CD4-positive, alpha-beta T cell (primary cell): ENCODE data around the gene EPB41L4A. TPM values are rescaled to one million over a fixed set of nuclear protein-coding genes. Genes with fewer than 3 reads are reported as not detected.

ENCODE experiments used
- ATAC-seq: fragments of 200-7000 bp; cut with Tn5 transposase; one replicate; pipeline ENCODE4 v1.10.0; 2022; ENCODE audit warnings: mild to moderate bottlenecking; ENCODE audit not compliant: poor library complexity
- CTCF ChIA-PET: fragments of 350-600 bp; sonication (Branson Sonifier 250); formaldehyde crosslinking; loops from one replicate; lab custom pipeline; 2021; ENCODE audit warnings: antibody characterized with exemption, inconsistent platforms; lab: Charles Lee
- POLR2A ChIA-PET: fragments of 350-600 bp; sonication (Branson Sonifier 250); formaldehyde crosslinking; loops from one replicate; lab custom pipeline; 2021; ENCODE audit warnings: antibody characterized with exemption, inconsistent platforms; lab: Charles Lee
- DNase-seq, 14 experiments: peaks; one replicate each; pipeline ENCODE4 v3.0.0-alpha.2; 2013 to 2020; ENCODE audit warnings: mixed read lengths in 2 of 14
- H3K27ac ChIP-seq, 2 donors: one replicate each; pipeline versions ENCODE4 v1.5.1 to v1.7.0; 2013; ENCODE audit warnings: low read length in 2 of 2, low read depth in 1 of 2, mild to moderate bottlenecking in 1 of 2
- H3K27me3 ChIP-seq, 2 experiments: 1 replicate in 1 of 2; 2 replicates in 1 of 2; pipeline versions ENCODE4 v1.6.1 to v1.7.0; 2013; ENCODE audit warnings: low read length in 2 of 2, control low read depth in 1 of 2, mild to moderate bottlenecking in 1 of 2, moderate library complexity in 1 of 2; ENCODE audit not compliant: insufficient read depth in 2 of 2, control insufficient read depth in 1 of 2
- H3K36me3 ChIP-seq: one replicate; pipeline ENCODE4 v1.6.1; 2013; ENCODE audit warnings: low read length, control low read depth; ENCODE audit not compliant: insufficient read depth
- H3K4me1 ChIP-seq: one replicate; pipeline ENCODE4 v1.6.1; 2013; ENCODE audit warnings: low read length, control low read depth; ENCODE audit not compliant: insufficient read depth
- H3K4me3 ChIP-seq: one replicate; pipeline ENCODE4 v1.5.1; 2013; ENCODE audit warnings: mild to moderate bottlenecking, low read length, moderate library complexity
- H3K9me3 ChIP-seq, 2 experiments: 1 replicate in 1 of 2; 2 replicates in 1 of 2; pipeline versions ENCODE4 v1.6.1 to v1.7.0; 2013; ENCODE audit warnings: low read length in 2 of 2, mild to moderate bottlenecking in 2 of 2, control low read depth in 1 of 2, moderate library complexity in 1 of 2; ENCODE audit not compliant: control insufficient read depth in 1 of 2, insufficient read depth in 1 of 2
- H3K27ac Mint-ChIP-seq: one replicate; pipeline ENCODE4 v1.8.0; 2020; ENCODE audit warnings: mixed read lengths
- H3K27me3 Mint-ChIP-seq: one replicate; pipeline ENCODE4 v1.8.0; 2021; ENCODE audit warnings: mixed read lengths
- H3K36me3 Mint-ChIP-seq: one replicate; pipeline ENCODE4 v1.8.0; 2021; ENCODE audit warnings: low read depth, mixed read lengths
- H3K4me1 Mint-ChIP-seq: one replicate; pipeline ENCODE4 v1.8.0; 2021; ENCODE audit warnings: low read depth, mixed read lengths
- H3K4me3 Mint-ChIP-seq: one replicate; pipeline ENCODE4 v1.8.0; 2020; ENCODE audit warnings: mild to moderate bottlenecking, mixed read lengths
- H3K9me3 Mint-ChIP-seq: one replicate; pipeline ENCODE4 v1.8.0; 2020; ENCODE audit warnings: mixed read lengths
- intact Hi-C, 2 experiments: fragments of 100-400 bp; cut with DNase I in 1 of 2; cut with micrococcal nuclease in 1 of 2; formaldehyde crosslinking; loops; one replicate each; pipeline versions ENCODE4 v1.15.1 to v1.9.0; 2023 to 2025; cut with DNase I, micrococcal nuclease
- total RNA-seq, 174 experiments: library from RNA in 2 of 174; stranded (reverse) in 2 of 174; gene quantifications; one replicate each; pipeline ENCODE4 v1.2.3 and lab custom pipeline; 2021 to 2026
- TF ChIP-seq, protein P1 (sequence below): fragments of 200-600 bp; IDR thresholded peaks from one replicate; pipeline ENCODE4 v1.8.0; 2022; ENCODE audit warnings: antibody characterized with exemption, mild to moderate bottlenecking

EPB41L4A gene
- total RNA-seq, 2 experiments from 2014 or later, result 0.08 TPM; not detected in 1

DNA sequence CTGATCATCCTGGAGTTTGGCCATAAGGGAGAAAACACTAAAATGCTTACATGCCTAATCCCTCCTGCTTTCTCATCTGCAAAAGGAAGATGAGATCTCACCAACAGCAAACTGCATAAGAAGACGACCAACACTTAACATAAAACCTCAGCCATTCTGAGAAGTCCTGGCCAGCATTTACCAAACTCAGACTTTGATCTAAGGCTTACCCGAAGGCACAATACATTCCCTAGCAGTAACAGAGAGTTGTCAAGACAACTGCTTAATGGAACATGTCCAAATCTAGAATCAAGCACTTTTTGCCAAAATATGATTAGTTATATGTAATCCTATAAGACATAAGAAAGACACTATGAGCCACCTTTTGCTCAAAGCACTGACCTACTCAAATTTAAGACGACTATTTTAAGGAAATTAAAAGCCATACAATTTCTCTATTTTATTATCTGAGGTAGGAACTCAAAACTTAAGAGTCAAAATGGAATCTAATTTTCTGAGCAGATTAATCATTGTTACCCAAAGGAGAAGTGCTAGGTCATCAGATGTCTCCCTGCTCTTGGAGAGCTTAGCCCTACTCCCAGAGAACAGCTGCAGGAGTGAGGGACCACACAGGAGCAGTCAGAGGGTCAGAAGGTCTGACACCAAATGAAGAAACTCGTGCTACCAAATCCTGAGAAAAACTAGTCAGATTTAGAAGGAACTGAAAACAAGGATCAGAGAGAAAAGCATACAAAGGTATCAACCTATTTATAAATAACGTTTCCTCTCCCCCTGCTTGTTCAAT lies 39.3 kb downstream of the EPB41L4A start:
- no peaks in the 10 kb centered on the region for H3K9me3 ChIP-seq
- H3K4me1 ChIP-seq, result no peaks in the 10 kb centered on the region
- Mint-ChIP-seq H3K4me1 (no peaks in the 10 kb centered on the region), H3K36me3 (no peaks in the 10 kb centered on the region), H3K9me3 (no peaks in the 10 kb centered on the region), H3K4me3 (no peak overlapping the region), H3K27me3 (peaks cover 46% of the 10 kb centered on the region), H3K27ac (no peak overlapping the region)
- no peak overlapping the region for H3K4me3 ChIP-seq
- ATAC-seq (no peak), DNase-seq (no peak)
- TF ChIP-seq, protein P1, sequence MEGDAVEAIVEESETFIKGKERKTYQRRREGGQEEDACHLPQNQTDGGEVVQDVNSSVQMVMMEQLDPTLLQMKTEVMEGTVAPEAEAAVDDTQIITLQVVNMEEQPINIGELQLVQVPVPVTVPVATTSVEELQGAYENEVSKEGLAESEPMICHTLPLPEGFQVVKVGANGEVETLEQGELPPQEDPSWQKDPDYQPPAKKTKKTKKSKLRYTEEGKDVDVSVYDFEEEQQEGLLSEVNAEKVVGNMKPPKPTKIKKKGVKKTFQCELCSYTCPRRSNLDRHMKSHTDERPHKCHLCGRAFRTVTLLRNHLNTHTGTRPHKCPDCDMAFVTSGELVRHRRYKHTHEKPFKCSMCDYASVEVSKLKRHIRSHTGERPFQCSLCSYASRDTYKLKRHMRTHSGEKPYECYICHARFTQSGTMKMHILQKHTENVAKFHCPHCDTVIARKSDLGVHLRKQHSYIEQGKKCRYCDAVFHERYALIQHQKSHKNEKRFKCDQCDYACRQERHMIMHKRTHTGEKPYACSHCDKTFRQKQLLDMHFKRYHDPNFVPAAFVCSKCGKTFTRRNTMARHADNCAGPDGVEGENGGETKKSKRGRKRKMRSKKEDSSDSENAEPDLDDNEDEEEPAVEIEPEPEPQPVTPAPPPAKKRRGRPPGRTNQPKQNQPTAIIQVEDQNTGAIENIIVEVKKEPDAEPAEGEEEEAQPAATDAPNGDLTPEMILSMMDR, result no peak
- POLR2A ChIA-PET, result no interaction called here
- intact Hi-C loops, result no loop called here
- no peaks in the 10 kb centered on the region for H3K36me3 ChIP-seq
- CTCF ChIA-PET, result no interaction called here
- H3K27ac ChIP-seq, result no peak overlapping the region
- H3K27me3 ChIP-seq, result no peaks in the 10 kb centered on the region

DNA sequence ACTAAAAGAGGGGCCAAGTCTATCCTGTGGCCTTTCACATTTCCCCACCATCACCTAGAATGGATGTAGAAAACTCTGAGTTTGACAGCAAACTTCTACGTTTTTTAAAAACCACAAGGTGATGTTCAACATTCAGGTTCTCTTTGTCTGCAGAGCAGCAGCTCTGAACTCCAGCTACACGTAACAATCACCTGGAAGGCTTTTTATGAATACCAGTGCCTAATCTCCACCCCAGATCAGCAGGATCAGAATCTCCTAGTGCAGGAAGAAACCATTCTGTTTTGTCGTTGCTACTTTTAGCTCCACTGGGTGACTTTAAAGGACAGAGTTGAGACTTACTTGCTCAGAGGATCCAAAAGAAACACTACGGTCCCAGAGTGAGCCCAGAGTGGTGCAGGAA lies 44.3 kb downstream of the EPB41L4A start:
- no peaks in the 10 kb centered on the region for H3K27me3 ChIP-seq
- no peaks in the 10 kb centered on the region for H3K9me3 ChIP-seq
- no peaks in the 10 kb centered on the region for H3K4me1 ChIP-seq
- intact Hi-C loops, result no loop called here
- Mint-ChIP-seq H3K27me3 (peaks cover 59% of the 10 kb centered on the region), H3K4me1 (no peaks in the 10 kb centered on the region), H3K27ac (no peak overlapping the region), H3K4me3 (no peak overlapping the region), H3K9me3 (no peaks in the 10 kb centered on the region), H3K36me3 (no peaks in the 10 kb centered on the region)
- TF ChIP-seq, protein P1, result no peak
- DNase-seq (no peak), ATAC-seq (no peak)
- no peak overlapping the region for H3K4me3 ChIP-seq
- no peaks in the 10 kb centered on the region for H3K36me3 ChIP-seq
- POLR2A ChIA-PET, result no interaction called here
- no peak overlapping the region for H3K27ac ChIP-seq
- CTCF ChIA-PET, result no interaction called here

DNA sequence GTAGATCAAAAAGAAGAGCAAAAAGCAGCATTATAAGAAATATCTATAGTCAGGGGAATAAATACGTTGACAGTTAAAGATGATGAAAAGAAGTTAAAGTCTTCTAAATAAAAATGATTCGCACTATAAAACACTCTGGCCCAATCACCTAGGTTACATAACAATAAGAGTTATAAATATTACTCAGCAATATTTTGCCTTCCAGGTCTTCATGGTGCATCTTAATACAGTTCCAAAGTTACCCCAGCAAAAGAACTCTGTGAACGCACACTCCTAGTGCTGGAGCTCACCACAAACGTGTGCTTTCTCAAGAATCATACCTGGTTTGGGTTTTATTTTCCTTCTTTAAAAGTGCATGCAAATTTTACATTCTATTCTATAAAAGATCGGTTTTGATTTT lies 44.7 kb downstream of the EPB41L4A start:
- POLR2A ChIA-PET, result no interaction called here
- Mint-ChIP-seq H3K27ac (no peak overlapping the region), H3K27me3 (peaks cover 55% of the 10 kb centered on the region), H3K9me3 (no peaks in the 10 kb centered on the region), H3K4me1 (no peaks in the 10 kb centered on the region), H3K4me3 (no peak overlapping the region), H3K36me3 (no peaks in the 10 kb centered on the region)
- H3K27ac ChIP-seq, result no peak overlapping the region
- H3K4me1 ChIP-seq, result no peaks in the 10 kb centered on the region
- no peak overlapping the region for H3K4me3 ChIP-seq
- CTCF ChIA-PET, result no interaction called here
- ATAC-seq, result no peak
- intact Hi-C loops, result no loop called here
- TF ChIP-seq, protein P1, result no peak
- DNase-seq, result no peak
- no peaks in the 10 kb centered on the region for H3K9me3 ChIP-seq
- H3K36me3 ChIP-seq, result no peaks in the 10 kb centered on the region
- H3K27me3 ChIP-seq, result no peaks in the 10 kb centered on the region
